HS-5 (cell line): ENCODE data around the gene MBLAC1.

ENCODE experiments used
- DNase-seq: peaks from one replicate; pipeline ENCODE4 v3.0.0-alpha.2; 2012; ENCODE audit warnings: low read depth

Gene MBLAC1, protein sequence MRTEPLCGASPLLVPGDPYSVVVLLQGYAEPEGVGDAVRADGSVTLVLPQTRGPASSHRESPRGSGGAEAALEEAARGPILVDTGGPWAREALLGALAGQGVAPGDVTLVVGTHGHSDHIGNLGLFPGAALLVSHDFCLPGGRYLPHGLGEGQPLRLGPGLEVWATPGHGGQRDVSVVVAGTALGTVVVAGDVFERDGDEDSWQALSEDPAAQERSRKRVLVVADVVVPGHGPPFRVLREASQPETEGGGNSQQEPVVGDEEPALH

GRCh38 chr7:100126931-100127865 is at the start of gene MBLAC1:
MBLAC1 (plus strand) TSS chr7:100126967; CDS start chr7:100127396, 429 bp downstream.
- DNase-seq: no peak

DNA sequence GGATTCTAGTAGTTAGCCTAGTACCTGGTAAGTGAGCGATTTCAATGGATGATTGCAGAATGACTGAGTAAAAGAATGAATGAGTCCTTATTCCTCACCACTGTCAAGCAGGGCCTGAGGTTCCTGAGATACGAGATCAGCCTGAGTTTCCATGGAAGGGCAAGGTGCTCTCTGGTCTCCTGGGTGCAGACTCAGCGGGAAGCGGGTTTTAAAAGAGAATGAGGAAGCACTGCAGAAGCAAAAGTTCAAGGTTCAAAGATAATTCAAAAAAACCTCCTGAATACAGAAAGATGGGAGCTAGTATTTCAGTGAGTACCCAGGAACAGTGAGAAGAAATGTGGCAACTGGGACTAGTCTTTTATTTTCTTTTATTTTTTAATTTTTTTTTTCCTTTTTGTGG is 49.6 kb upstream of the MBLAC1 start:
- no peak for DNase-seq

- DNase-seq: no peak
These were observed 47.7 kb upstream of the MBLAC1 start for GRCh38 chr7:100079024-100079560.

DNA sequence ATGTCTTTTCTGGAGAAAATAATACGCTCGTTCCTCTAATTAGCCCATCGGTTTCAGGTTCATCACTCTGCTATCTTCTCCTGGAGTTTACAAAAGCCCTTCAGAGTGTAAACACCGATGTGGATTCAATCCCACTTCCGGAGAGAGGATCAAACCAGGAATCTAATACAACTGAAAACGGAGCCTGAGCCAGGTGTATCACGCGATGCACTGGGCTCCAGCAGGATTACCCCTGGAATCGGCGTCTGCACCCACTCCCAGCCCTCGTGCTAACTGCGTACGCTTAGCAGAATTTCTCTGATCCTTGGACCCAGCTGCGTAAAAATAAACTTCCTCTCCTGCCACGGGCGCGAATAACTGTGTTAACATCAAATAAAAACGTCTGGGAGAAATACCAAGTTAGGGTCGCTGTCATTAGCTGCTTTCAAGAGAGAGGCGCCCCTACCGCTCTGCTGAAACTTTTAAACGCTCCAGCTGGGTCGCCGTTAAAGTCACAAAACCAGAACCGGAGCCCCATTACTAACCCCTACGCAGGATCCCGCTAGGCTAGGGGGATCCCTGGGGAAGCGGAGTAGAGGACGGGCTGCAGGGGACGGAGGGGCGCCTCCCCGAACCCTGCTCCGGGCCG is 45.7 kb upstream of the MBLAC1 start:
- no peak for DNase-seq

DNA sequence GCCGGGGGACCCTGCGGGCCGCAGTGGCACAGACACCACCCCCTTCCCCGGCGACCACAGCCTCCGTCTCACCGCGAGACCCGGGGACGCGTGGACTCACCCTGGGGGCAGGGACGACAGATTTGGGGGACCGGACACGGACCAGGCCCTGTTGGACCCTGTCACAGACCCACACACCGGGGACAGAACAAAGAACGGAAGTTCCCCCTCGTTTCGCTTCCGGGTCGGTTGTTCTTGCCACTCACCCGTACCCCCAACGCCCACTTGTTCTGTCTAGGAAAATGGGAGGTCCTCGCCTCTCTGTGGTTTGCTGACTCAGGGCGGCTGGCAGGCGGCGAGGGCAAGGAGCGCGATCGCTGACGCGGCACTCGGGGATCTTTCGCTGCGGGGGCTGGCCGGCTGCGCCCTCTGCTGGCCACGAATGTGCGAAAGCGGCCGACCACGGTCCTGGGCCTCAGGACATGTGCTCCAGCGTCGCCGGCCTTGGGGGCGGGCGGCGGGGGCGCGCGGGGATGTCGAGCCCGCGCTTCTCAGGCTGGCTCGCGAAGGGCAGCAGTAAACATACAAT is 45.1 kb upstream of the MBLAC1 start, which contains the start of gene ZNF3:
TSS of gene ZNF3 (minus strand) at position 189 of the 568 bp plus-strand sequence. CDS start 4,366 bp downstream, outside the sequence.
- DNase-seq: peak; percentile 85

DNA sequence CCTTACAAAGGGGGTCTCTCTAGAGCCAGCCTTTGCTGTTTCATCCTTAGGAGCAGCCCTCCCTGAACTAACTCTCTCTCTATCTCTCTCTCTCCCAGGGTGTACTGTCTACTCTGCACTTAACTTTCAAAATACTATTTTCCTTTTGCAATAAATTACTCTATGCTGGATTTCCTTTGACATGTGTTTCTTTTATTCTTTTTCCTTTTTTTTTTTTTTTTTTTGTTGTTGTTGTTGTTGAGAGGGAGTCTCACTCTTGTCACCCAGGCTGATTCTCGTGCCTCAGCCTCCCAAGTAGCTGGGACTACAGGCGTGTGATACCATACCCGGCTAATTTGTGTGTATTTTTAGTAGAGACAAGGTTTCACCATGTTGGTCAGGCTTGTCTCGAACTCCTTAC is 43.8 kb upstream of the MBLAC1 start:
- no peak for DNase-seq

DNA sequence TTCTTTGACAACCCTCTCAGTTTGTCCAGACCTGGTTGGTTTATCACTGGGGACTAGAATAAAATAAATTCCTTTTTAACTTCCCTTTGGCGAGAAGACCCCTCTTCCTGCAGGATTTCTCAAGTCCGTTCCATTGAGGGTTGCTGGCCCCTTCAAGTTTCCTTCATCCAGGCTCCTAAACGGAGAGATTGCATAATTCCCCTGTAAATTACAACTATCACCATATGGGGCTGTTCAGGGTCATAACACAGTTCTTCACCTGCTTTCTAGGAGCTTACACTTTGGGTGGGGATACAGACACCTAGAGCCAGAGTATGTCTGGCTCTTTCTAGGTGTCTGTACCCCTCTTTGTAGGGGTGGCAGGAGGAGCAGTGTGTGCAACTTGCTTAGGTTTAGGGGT is 41.3 kb upstream of the MBLAC1 start:
- DNase-seq: no peak

- DNase-seq: peak; percentile 91
These were observed 39.6 kb upstream of the MBLAC1 start for GRCh38 chr7:100087055-100087750.

DNA sequence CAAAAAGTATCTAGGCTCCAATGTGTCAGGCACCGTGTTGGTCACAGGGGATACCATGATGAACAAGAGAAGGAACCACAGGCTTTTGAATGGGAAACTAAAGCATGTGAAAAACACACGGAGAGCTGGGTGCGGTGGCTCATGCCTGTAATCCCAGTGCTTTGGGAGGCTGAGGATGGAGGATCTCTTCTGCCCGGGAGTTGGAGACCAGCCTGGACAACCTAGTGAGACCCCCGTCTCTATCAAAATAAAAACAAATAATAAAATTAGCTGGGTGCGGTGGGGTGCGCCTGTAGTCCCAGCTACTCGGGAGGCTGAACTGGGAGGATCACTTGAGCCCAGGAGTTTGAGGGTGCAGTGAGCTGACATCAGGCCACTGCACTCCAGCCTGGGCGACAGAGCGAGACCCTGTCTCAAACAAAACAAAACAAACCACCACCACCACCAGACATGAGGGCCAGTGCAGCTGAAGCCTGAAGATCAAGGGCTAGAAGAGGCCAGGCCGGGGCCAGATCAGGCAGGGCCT is 38.6 kb upstream of the MBLAC1 start:
- DNase-seq: no peak

DNA sequence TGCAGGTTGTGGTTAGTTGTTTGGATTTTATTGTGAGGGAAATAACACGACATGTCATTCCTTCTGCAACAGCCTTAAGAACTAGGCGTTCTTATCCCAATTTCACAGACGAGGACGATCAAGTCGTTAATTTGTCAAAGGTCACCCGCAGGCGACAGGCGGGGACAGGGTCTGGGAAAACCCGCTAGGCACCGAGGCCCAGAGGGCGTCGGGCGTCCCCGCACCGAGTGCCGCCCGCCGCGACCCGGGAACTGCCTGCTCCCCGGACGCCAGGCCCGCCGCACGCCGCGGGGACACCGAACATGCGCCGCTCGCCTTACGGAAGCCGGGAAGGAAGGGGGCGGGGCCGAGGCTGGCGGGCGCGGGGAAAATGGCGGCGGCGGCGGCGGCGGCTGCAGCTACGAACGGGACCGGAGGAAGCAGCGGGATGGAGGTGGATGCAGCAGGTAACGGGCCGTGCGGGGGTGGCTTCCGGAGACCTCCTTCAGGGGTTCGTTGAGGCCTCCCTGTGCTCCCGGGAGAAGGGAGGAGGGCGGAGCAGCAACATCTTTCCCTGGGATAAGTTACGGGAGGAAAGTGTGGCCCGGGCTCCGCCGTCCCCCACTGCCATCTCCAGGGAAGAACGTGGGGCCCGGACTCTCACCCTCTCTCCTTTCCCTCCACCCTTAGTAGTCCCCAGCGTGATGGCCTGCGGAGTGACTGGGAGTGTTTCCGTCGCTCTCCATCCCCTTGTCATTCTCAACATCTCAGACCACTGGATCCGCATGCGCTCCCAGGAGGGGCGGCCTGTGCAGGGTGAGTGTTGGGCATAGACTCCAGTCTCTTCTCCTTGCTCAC is 37.9 kb upstream of the MBLAC1 start, which contains the start of gene COPS6:
TSS of gene COPS6 (plus strand) at position 349 of the 837 bp plus-strand sequence. CDS start at position 371, 22 bp downstream.
- no peak for DNase-seq

DNA sequence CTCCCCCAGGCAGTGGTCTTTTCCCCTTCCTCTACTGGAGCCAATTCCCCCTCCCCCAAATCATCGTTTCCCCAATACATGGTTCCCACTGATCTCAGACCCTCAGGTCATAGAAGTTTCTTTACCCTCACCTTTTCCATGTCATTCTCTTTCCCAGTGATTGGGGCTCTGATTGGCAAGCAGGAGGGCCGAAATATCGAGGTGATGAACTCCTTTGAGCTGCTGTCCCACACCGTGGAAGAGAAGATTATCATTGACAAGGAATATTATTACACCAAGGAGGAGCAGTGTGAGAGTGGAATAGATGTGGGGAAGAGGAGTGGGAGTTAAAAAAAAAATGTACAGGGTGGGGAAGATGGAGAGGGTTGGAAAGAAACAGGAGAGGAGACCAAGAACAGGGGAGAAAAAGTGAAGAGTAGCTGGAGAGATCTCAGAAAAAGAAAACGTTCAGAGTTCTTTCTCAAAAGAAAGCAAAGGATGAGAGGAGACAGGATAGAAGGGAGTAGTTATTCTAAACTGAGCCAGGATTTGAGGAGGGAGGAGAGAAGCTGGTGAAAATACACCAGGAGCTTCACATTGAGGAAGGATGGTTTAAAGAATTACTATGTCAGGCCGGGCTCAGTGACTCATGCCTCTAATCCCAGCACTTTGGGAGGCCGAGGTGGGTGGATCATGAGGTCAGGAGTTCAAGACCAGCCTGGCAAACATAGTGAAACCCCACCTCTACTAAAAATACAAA is 37.1 kb upstream of the MBLAC1 start:
- DNase-seq: no peak

GRCh38 chr7:100090527-100091410 is 36.0 kb upstream of the MBLAC1 start:
- DNase-seq: no peak

GRCh38 chr7:100091411-100092181 is 35.2 kb upstream of the MBLAC1 start:
- no peak for DNase-seq

- DNase-seq: no peak
These were observed 33.7 kb upstream of the MBLAC1 start for GRCh38 chr7:100093054-100093453.

DNA sequence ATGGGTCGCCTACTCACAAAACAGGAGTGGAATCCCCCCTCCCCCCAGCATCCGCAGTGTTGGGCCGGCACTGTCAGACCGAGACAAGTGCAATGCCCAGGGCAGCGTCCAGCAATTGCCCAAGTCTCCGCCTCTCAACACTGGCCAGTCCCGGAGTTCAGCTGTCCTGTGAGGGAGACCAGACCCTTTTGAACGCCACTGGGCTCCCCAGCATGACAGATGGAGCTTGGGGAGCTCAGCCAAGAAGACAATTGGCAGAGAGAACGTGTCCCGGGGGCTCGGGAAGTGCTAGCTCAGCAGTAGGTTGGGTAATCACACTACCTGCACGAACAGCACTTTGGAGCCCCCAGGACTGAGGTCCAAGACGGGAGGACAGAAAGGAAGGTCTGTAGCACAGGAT is 33.3 kb upstream of the MBLAC1 start:
- DNase-seq: no peak

GRCh38 chr7:100093925-100094486 is 32.8 kb upstream of the MBLAC1 start:
- DNase-seq: no peak

DNA sequence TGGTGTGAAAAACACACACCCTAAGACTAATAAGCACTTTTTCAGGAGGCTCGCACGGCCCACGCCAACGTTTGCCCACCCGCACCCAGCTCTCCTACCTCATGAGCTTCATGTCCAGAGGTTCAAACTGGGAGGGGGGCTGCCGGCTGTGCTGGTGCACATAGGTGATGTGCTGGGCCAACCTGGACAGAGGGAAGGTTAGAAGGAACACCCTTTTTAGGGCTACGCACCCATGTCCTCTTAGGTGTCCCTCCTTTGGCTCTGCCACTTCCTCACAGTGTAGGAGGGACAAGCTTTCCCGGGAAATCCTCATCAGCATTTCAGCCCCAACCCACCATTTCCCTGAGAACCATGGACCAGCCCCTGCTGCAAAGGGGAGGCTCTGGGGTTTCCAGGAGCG is 31.5 kb upstream of the MBLAC1 start:
- DNase-seq: no peak
